K562 (cell line): ENCODE measurements around the gene MCAM. TPM values are rescaled to one million over a fixed set of nuclear protein-coding genes. Genes with fewer than 3 reads are reported as not detected.

Experiments
- LARP7 ChIP-seq: fragments of 450-650 bp; IDR thresholded peaks from 2 replicates; pipeline ENCODE4 v1.6.1; 2016
- MEIS2 ChIP-seq: fragments of 450-650 bp; IDR thresholded peaks from 2 replicates; pipeline ENCODE4 v1.6.1; 2014; ENCODE audit warnings: mild to moderate bottlenecking; ENCODE audit not compliant: partially characterized antibody
- OTX1 ChIP-seq: fragments of 450-650 bp; formaldehyde crosslinking; IDR thresholded peaks from 2 replicates; pipeline ENCODE4 v1.4.0; 2022; ENCODE audit warnings: mild to moderate bottlenecking
- PBX2 ChIP-seq, 2 experiments: IDR thresholded peaks in 1 of 2; conservative IDR thresholded peaks in 1 of 2; 2 replicates each; pipeline ENCODE4 v1.6.1; 2016; ENCODE audit warnings: low read depth in 2 of 2, mild to moderate bottlenecking in 1 of 2, missing compliant biosample characterization in 1 of 2, missing genetic modification characterization in 1 of 2, moderate library complexity in 1 of 2
- RNF2 ChIP-seq: sonication (generic); IDR thresholded peaks from 2 replicates; pipeline ENCODE4 v1.6.1; 2016
- SETDB1 ChIP-seq: IDR thresholded peaks from one replicate; pipeline ENCODE4 v1.6.1; 2012; ENCODE audit warnings: low read length, control low read depth, inconsistent platforms
- ZNF212 ChIP-seq: fragments of 450-650 bp; formaldehyde crosslinking; IDR thresholded peaks from 2 replicates; pipeline ENCODE4 v1.4.0; 2020; ENCODE audit warnings: mild to moderate bottlenecking
- ZNF3 ChIP-seq: fragments of 250-450 bp; sonication (Bioruptor Pico); IDR thresholded peaks from 2 replicates; pipeline ENCODE4 v1.5.0; 2021; ENCODE audit warnings: mild to moderate bottlenecking, moderate library complexity
- ZNF395 ChIP-seq: fragments of 200-800 bp; sonication (Bioruptor generic); IDR thresholded peaks from 2 replicates; pipeline ENCODE4 v1.6.1; 2017; ENCODE audit warnings: missing genetic modification characterization, missing compliant biosample characterization
- polyA plus RNA-seq, 8 experiments: library from polyadenylated mRNA; depleted of rRNA in 4 of 8; stranded (reverse) in 5 of 8; unstranded in 3 of 8; fragments of >200 nt; fragmentation: Nextera tagmentation in 2 of 8; fragmentation: Illumina TruSeq in 1 of 8; extraction: Ambion mirVana in 2 of 8; extraction: Trizol in 1 of 8; gene quantifications; 2 replicates each; pipeline versions ENCODE4 v1.2.1 to v1.2.3, GENCODE V29; 2011 to 2014; ENCODE audit warnings: inconsistent platforms in 1 of 8, missing spikeins in 1 of 8
- total RNA-seq, 7 experiments: library from RNA; depleted of rRNA in 6 of 7; stranded (reverse); fragments of >200 nt in 6 of 7; fragmentation: Illumina TruSeq in 2 of 7; extraction: Trizol in 2 of 7; gene quantifications; 2 replicates each; pipeline versions ENCODE4 v1.2.1 to v1.2.3, GENCODE V29; 2011 to 2021; ENCODE audit warnings: low replicate concordance in 1 of 7

Gene MCAM
- total and polyA plus RNA-seq, 9 of the 15 experiments (the other 6 are each of a cell fraction or from before 2014, with no cell fraction given): 14.7 to 118 (median 53.6) TPM

DNA sequence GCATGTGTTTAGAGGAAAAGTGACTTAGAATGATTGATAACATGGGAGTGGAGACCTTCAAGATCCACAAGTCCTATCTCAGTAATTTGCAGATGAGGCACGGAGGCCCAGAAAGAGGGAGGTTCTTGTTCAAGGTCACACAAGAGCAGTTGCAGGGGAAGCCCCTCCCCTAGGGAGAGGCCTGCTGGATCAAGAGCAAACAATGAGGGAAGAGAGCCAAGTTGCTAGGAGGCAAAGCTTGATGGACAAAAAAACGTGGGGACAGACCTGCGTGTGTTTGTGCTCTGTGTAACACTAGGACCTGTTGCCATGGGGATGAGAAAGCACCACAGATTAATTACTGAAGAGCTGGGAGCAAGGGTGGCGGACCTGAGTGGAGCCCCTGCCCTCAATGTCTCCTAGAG, 35.9 kb upstream of the MCAM start (continued):
- TF ChIP-seq PBX2 (CRISPR knock-in tag; IDR thresholded peaks at IDR 0.05; ENCODE audit: low read depth): no peak
- peak; percentile 68 for TF ChIP-seq PBX2 (tag; conservative IDR thresholded peaks at IDR 0.05; ENCODE audit: low read depth)
- TF ChIP-seq SETDB1: no peak
- TF ChIP-seq ZNF3 (CRISPR knock-in tag): no peak
- TF ChIP-seq RNF2: no peak
- TF ChIP-seq MEIS2: peak; percentile 70
- no peak for TF ChIP-seq ZNF395 (CRISPR knock-in tag)
- no peak for TF ChIP-seq OTX1 (CRISPR knock-in tag)
- no peak for TF ChIP-seq LARP7
- TF ChIP-seq ZNF212 (CRISPR knock-in tag): no peak
